Left colon (tissue), 2 donors: ENCODE results near the gene PLXNB1. TPM values are rescaled to one million over a fixed set of nuclear protein-coding genes. Genes with fewer than 3 reads are reported as not detected.

Source experiments
- ATAC-seq: fragments of 200-7000 bp; cut with Tn5 transposase; one replicate; pipeline ENCODE4 v1.9.1; 2020; ENCODE audit warnings: mild to moderate bottlenecking, moderate library complexity
- DNase-seq, 2 donors: peaks; one replicate each; pipeline ENCODE4 v3.0.0-alpha.2; 2020
- intact Hi-C, 2 donors: fragments of 100-400 bp; cut with DNase I in 1 of 2; cut with micrococcal nuclease in 1 of 2; formaldehyde crosslinking; loops; one replicate each; pipeline versions ENCODE4 v1.11.2 to v1.14.0; 2022; cut with DNase I, micrococcal nuclease
- total RNA-seq, 2 donors: library from RNA; stranded (reverse); fragmentation: NEBNext Ultra II Directional; extraction: Animal tissue kit (Norgen Biotek cat#: 25700); gene quantifications; one replicate each; pipeline ENCODE4 v1.2.1, GENCODE V29; 2021
- donor health status: DM: no; HTN: no; CAD: no.
- donor health status: DM: yes; HTN: yes; CAD: no.

PLXNB1 gene
- total RNA-seq, 2 donors from 2014 or later: 91.1 to 114 TPM

DNA sequence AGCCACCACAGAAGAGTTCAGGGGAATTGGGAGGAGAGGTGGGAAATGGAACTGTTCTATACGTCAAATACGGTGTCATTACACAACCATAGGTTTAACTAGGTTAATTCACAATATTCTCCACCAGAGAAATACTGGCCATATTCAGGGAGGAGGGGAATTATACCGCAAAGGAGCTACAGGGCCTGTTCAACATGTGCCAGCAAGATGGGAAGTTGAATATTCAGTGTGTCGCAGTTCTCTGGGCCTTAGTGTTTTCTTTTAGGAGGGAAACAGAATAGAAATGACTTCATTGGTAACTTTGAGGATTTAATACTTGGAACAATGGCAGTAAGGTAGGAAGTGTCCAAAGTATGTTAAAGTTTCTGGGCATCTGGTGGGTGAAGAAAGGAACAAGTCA lies 75.9 kb downstream of the PLXNB1 start:
- DNase-seq: no peak
- no peak for ATAC-seq
- intact Hi-C loops: no loop called here

Other genes with a start within 250 kb of the PLXNB1 start
- gene CDC25A, start 241.7 kb downstream of the PLXNB1 start, total RNA-seq: 1 to 10 TPM; 4.0 to 6.6 TPM
- gene CAMP, start 206.6 kb downstream of the PLXNB1 start, total RNA-seq: under 1 TPM in 1 of 2 donors, not detected in 1; 0.40 TPM
- gene ZNF589, start 189.0 kb downstream of the PLXNB1 start, total RNA-seq: 1 to 10 TPM; 8.7 to 9.6 TPM
- 10 to 100 TPM; 22.4 to 33.5 TPM for gene NME6, start 128.7 kb downstream of the PLXNB1 start, total RNA-seq
- gene SPINK8, start 96.4 kb downstream of the PLXNB1 start, total RNA-seq: not detected
- not detected for gene FBXW12, start 57.9 kb downstream of the PLXNB1 start, total RNA-seq
- 10 to 100 TPM; 13.3 to 21.2 TPM for gene CCDC51, start 10.0 kb upstream of the PLXNB1 start, total RNA-seq
- 100 to 1,000 TPM; 165 to 192 TPM for gene TMA7, start 10.2 kb upstream of the PLXNB1 start, total RNA-seq
- 1 to 10 TPM; 3.8 to 4.4 TPM for gene ATRIP, start 16.7 kb upstream of the PLXNB1 start, total RNA-seq
- 100 to 1,000 TPM; 103 to 116 TPM for gene SHISA5, start 74.1 kb upstream of the PLXNB1 start, total RNA-seq
- gene PFKFB4, start 126.7 kb upstream of the PLXNB1 start, total RNA-seq: 1 to 10 TPM; 6.0 to 10.0 TPM
- not detected for gene UCN2, start 133.7 kb upstream of the PLXNB1 start, total RNA-seq
- gene COL7A1, start 165.2 kb upstream of the PLXNB1 start, total RNA-seq: 1 to 10 TPM; 4.5 to 5.7 TPM
- gene UQCRC1, start 179.6 kb upstream of the PLXNB1 start, total RNA-seq: 100 to 1,000 TPM; 613 to 797 TPM
- gene TMEM89, start 191.7 kb upstream of the PLXNB1 start, total RNA-seq: 1 to 10 TPM in 1 of 2 donors, under 1 TPM in 1; 0.84 to 2.2 TPM
- 100 to 1,000 TPM; 116 to 121 TPM for gene SLC26A6, start 205.4 kb upstream of the PLXNB1 start, total RNA-seq
- gene CELSR3, start 232.8 kb upstream of the PLXNB1 start, total RNA-seq: 1 to 10 TPM; 1.4 to 2.4 TPM